ENCODE results near the gene MTSS2. TPM values are rescaled to one million over a fixed set of nuclear protein-coding genes. Genes with fewer than 3 reads are reported as not detected.

Gene MTSS2
- polyA plus RNA-seq, 1 donor from 2014 or later = 20.4 TPM

- TF ChIP-seq, protein P1, sequence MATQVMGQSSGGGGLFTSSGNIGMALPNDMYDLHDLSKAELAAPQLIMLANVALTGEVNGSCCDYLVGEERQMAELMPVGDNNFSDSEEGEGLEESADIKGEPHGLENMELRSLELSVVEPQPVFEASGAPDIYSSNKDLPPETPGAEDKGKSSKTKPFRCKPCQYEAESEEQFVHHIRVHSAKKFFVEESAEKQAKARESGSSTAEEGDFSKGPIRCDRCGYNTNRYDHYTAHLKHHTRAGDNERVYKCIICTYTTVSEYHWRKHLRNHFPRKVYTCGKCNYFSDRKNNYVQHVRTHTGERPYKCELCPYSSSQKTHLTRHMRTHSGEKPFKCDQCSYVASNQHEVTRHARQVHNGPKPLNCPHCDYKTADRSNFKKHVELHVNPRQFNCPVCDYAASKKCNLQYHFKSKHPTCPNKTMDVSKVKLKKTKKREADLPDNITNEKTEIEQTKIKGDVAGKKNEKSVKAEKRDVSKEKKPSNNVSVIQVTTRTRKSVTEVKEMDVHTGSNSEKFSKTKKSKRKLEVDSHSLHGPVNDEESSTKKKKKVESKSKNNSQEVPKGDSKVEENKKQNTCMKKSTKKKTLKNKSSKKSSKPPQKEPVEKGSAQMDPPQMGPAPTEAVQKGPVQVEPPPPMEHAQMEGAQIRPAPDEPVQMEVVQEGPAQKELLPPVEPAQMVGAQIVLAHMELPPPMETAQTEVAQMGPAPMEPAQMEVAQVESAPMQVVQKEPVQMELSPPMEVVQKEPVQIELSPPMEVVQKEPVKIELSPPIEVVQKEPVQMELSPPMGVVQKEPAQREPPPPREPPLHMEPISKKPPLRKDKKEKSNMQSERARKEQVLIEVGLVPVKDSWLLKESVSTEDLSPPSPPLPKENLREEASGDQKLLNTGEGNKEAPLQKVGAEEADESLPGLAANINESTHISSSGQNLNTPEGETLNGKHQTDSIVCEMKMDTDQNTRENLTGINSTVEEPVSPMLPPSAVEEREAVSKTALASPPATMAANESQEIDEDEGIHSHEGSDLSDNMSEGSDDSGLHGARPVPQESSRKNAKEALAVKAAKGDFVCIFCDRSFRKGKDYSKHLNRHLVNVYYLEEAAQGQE (IDR thresholded peaks at IDR 0.05; ENCODE audit: borderline replicate concordance) = no peak
Observed at GRCh38 chr16:70701596-70701995, 15.7 kb upstream of the MTSS2 start (continued).

DNA sequence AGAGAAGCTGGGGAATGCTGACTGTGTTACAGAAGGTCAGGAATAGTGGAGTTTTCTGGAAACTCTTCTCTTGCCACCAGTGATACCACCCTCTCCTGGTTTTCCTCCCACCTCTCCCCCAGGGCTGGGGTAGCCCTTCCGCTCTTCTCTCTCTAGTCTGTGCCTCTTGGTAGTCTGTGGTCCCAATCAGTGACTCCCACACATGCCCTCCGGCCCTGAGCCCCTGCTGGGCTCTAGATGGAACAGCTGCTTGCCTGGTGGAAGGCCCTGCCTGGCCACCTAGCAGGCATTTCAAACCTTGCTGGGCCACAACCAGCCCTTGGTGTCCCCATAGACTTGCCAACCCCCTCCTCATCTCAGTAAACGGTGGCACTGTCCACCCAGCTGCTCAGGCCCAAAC is 15.2 kb upstream of the MTSS2 start:
- Histone ChIP-seq H3K27ac (ENCODE audit: low read length) (no peak overlapping the region), H3K36me3 (ENCODE audit: insufficient read depth, low read length) (no peaks in the 10 kb centered on the region), H3K79me2 (replicated peaks; ENCODE audit: insufficient read depth, low read length) (no peaks in the 10 kb centered on the region), H3F3A (ENCODE audit: insufficient read depth, low read length, poor library complexity, severe bottlenecking) (no peaks in the 10 kb centered on the region), H3K27me3 (ENCODE audit: insufficient read depth, low read depth, low read length) (no peaks in the 10 kb centered on the region), H3K9ac (ENCODE audit: low read length) (no peak overlapping the region), H3K9me3 (ENCODE audit: low read length) (no peaks in the 10 kb centered on the region), H3K9me2 (ENCODE audit: insufficient read depth, low read length) (no peaks in the 10 kb centered on the region), H3K4me3 (ENCODE audit: low read length) (no peak overlapping the region), H2AFZ (ENCODE audit: low read depth, low read length) (no peak overlapping the region), H4K20me1 (ENCODE audit: insufficient read depth) (no peaks in the 10 kb centered on the region), H3K4me2 (ENCODE audit: low read length) (no peak overlapping the region)
- TF ChIP-seq EZH2 (IDR thresholded peaks at IDR 0.05; ENCODE audit: borderline replicate concordance, insufficient read depth, low read length, poor library complexity, severe bottlenecking) = no peak
- no peak for TF ChIP-seq RAD21 (conservative IDR thresholded peaks at IDR 0.05)
- TF ChIP-seq, protein P1 (IDR thresholded peaks at IDR 0.05; ENCODE audit: borderline replicate concordance) = no peak
- TF ChIP-seq TAF1 (IDR thresholded peaks at IDR 0.05; ENCODE audit: low read depth) = no peak
- TF ChIP-seq, protein P2, sequence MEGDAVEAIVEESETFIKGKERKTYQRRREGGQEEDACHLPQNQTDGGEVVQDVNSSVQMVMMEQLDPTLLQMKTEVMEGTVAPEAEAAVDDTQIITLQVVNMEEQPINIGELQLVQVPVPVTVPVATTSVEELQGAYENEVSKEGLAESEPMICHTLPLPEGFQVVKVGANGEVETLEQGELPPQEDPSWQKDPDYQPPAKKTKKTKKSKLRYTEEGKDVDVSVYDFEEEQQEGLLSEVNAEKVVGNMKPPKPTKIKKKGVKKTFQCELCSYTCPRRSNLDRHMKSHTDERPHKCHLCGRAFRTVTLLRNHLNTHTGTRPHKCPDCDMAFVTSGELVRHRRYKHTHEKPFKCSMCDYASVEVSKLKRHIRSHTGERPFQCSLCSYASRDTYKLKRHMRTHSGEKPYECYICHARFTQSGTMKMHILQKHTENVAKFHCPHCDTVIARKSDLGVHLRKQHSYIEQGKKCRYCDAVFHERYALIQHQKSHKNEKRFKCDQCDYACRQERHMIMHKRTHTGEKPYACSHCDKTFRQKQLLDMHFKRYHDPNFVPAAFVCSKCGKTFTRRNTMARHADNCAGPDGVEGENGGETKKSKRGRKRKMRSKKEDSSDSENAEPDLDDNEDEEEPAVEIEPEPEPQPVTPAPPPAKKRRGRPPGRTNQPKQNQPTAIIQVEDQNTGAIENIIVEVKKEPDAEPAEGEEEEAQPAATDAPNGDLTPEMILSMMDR (IDR thresholded peaks at IDR 0.05; ENCODE audit: poor library complexity, severe bottlenecking) = no peak
- TF ChIP-seq SMC3 (conservative IDR thresholded peaks at IDR 0.05; ENCODE audit: poor library complexity) = no peak
- TF ChIP-seq MXI1 (conservative IDR thresholded peaks at IDR 0.05; ENCODE audit: poor library complexity, severe bottlenecking) = no peak
- TF ChIP-seq POLR2AphosphoS5 (IDR thresholded peaks at IDR 0.05) = no peak
- no peak for TF ChIP-seq EP300 (conservative IDR thresholded peaks at IDR 0.05; ENCODE audit: poor library complexity, severe bottlenecking)
